Measurements from ENCODE around the gene FITM2. TPM values are rescaled to one million over a fixed set of nuclear protein-coding genes. Genes with fewer than 3 reads are reported as not detected.

Gene FITM2
- polyA plus RNA-seq, 1 of the 3 experiments (the other 2 are of a cell fraction), result 3.6 TPM

DNA sequence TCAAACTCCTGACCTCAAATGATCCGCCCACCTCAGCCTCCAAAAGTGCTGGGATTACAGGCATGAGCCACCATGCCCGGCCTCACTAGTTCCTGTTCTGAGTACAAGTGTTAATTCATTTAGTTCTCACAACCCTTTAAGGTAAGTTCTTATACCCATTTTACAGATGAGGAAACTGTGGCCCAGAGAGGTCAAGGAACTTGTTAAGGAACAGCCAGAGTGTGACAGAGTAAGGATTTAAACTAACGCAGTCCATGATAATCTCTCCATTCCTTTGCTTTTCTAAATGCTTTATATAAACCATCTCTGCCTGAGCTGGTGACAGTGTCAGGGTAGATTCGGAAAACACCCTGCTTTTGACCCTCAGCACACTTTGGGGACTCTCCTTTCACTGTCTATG lies 13.3 kb downstream of the FITM2 start:
- no peaks in the 10 kb centered on the region for H3K79me2 ChIP-seq (ENCODE audit: insufficient read depth)
- H3K27ac ChIP-seq (ENCODE audit: low read depth in 2 of 2, low read length in 1 of 2), result no peak overlapping the region
- CTCF ChIA-PET, result interaction anchor here (1.7 kb wide), 1 partner anchor 13 kb away, joined by 7 read pairs; the partner anchor contains the start of gene FITM2
- H3K9me3 ChIP-seq, result no peaks in the 10 kb centered on the region
- no peaks in the 10 kb centered on the region for H3K4me1 ChIP-seq (ENCODE audit: control insufficient read depth in 1 of 2, insufficient read depth in 2 of 2, low read depth in 1 of 2, low read length in 1 of 2)
- no peaks in the 10 kb centered on the region for H3K27me3 ChIP-seq (ENCODE audit: insufficient read depth)
- H3K9me2 ChIP-seq, result no peaks in the 10 kb centered on the region
- no peak overlapping the region for H3K9ac ChIP-seq
- POLR2A ChIA-PET, result no interaction called here
- H3K4me3 ChIP-seq (ENCODE audit: low read depth in 2 of 2, low read length in 1 of 2), result no peak overlapping the region
- DNase-seq, result no peak
- WGBS (ENCODE audit: low lambda C conversion rate), result 80% methylated on average over 4 of the region's 4 CpGs
- H2AFZ ChIP-seq (ENCODE audit: low read depth), result no peak overlapping the region
- H3K36me3 ChIP-seq (replicated peaks in 1 of 2; ENCODE audit: control insufficient read depth in 1 of 2, insufficient read depth in 2 of 2, low read length in 1 of 2), result no peaks in the 10 kb centered on the region
- H3K4me2 ChIP-seq, result no peak overlapping the region
- no peaks in the 10 kb centered on the region for H3F3A ChIP-seq (replicated peaks; ENCODE audit: insufficient read depth)
- TF ChIP-seq FOXM1 (IDR thresholded peaks at IDR 0.05; ENCODE audit: low read depth) (no peak), NRF1 (IDR thresholded peaks at IDR 0.05; ENCODE audit: low read depth, low read length) (no peak), EP300 (IDR thresholded peaks at IDR 0.05; ENCODE audit: borderline replicate concordance in 1 of 2, low read depth in 1 of 2, low read length in 1 of 2) (no peak)
- H4K20me1 ChIP-seq (ENCODE audit: insufficient read depth), result no peaks in the 10 kb centered on the region

DNA sequence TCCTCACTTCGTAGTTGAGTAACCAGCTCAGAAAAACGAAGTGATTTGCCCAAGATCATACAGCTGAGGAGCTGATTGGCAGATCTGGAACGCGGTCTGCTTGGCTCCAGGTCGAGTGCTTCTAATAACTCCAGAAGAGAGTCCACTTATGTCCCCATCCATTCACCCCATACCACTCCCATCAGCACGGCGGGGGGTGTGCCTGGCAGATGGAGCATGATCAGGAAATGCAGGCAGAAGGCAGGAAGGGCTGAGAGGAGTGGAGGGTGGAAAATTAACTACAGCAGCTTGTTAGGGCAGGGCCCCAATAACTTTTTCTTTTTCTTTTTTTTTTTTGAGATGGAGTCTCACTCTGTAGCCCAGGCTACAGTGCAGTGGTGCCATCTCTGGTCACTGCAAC lies 15.0 kb downstream of the FITM2 start:
- Histone ChIP-seq H3K9me3 (no peaks in the 10 kb centered on the region), H3K4me2 (no peak overlapping the region), H3K9ac (no peak overlapping the region), H2AFZ (ENCODE audit: low read depth) (no peak overlapping the region), H3K27me3 (ENCODE audit: insufficient read depth) (no peaks in the 10 kb centered on the region), H3K27ac (ENCODE audit: low read depth in 2 of 2, low read length in 1 of 2) (no peak overlapping the region), H3K4me1 (ENCODE audit: control insufficient read depth in 1 of 2, insufficient read depth in 2 of 2, low read depth in 1 of 2, low read length in 1 of 2) (no peaks in the 10 kb centered on the region), H3K36me3 (replicated peaks in 1 of 2; ENCODE audit: control insufficient read depth in 1 of 2, insufficient read depth in 2 of 2, low read length in 1 of 2) (no peaks in the 10 kb centered on the region), H3K9me2 (no peaks in the 10 kb centered on the region), H3K4me3 (ENCODE audit: low read depth in 2 of 2, low read length in 1 of 2) (no peak overlapping the region), H4K20me1 (ENCODE audit: insufficient read depth) (no peaks in the 10 kb centered on the region), H3K79me2 (ENCODE audit: insufficient read depth) (no peaks in the 10 kb centered on the region), H3F3A (replicated peaks; ENCODE audit: insufficient read depth) (no peaks in the 10 kb centered on the region)
- ChIA-PET POLR2A (no interaction called here), CTCF (interaction anchor here (1.0 to 2.5 kb wide), 3 partner anchors 8 to 90 kb away, joined by 3 to 5 read pairs (median 4); no protein-coding TSS in a partner anchor)
- TF ChIP-seq FOSL2 (IDR thresholded peaks at IDR 0.05; ENCODE audit: borderline replicate concordance, low read depth) (no peak), CHD2 (IDR thresholded peaks at IDR 0.05; ENCODE audit: low read length, partially characterized antibody) (no peak), YY1 (IDR thresholded peaks at IDR 0.05; ENCODE audit: low read depth) (no peak), RFX5 (IDR thresholded peaks at IDR 0.05; ENCODE audit: low read length) (no peak), GATA2 (CRISPR knock-in tag; IDR thresholded peaks at IDR 0.05) (no peak), RXRA (IDR thresholded peaks at IDR 0.05; ENCODE audit: borderline replicate concordance, low read depth) (no peak), TAF1 (IDR thresholded peaks at IDR 0.05; ENCODE audit: borderline replicate concordance, low read depth, low read length) (no peak), MEF2A (IDR thresholded peaks at IDR 0.05; ENCODE audit: borderline replicate concordance, low read depth) (no peak), ELF1 (IDR thresholded peaks at IDR 0.05) (no peak)
- TF ChIP-seq, protein P1, sequence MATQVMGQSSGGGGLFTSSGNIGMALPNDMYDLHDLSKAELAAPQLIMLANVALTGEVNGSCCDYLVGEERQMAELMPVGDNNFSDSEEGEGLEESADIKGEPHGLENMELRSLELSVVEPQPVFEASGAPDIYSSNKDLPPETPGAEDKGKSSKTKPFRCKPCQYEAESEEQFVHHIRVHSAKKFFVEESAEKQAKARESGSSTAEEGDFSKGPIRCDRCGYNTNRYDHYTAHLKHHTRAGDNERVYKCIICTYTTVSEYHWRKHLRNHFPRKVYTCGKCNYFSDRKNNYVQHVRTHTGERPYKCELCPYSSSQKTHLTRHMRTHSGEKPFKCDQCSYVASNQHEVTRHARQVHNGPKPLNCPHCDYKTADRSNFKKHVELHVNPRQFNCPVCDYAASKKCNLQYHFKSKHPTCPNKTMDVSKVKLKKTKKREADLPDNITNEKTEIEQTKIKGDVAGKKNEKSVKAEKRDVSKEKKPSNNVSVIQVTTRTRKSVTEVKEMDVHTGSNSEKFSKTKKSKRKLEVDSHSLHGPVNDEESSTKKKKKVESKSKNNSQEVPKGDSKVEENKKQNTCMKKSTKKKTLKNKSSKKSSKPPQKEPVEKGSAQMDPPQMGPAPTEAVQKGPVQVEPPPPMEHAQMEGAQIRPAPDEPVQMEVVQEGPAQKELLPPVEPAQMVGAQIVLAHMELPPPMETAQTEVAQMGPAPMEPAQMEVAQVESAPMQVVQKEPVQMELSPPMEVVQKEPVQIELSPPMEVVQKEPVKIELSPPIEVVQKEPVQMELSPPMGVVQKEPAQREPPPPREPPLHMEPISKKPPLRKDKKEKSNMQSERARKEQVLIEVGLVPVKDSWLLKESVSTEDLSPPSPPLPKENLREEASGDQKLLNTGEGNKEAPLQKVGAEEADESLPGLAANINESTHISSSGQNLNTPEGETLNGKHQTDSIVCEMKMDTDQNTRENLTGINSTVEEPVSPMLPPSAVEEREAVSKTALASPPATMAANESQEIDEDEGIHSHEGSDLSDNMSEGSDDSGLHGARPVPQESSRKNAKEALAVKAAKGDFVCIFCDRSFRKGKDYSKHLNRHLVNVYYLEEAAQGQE (IDR thresholded peaks at IDR 0.05; ENCODE audit: low read depth, low read length), result no peak
- TF ChIP-seq, protein P2, sequence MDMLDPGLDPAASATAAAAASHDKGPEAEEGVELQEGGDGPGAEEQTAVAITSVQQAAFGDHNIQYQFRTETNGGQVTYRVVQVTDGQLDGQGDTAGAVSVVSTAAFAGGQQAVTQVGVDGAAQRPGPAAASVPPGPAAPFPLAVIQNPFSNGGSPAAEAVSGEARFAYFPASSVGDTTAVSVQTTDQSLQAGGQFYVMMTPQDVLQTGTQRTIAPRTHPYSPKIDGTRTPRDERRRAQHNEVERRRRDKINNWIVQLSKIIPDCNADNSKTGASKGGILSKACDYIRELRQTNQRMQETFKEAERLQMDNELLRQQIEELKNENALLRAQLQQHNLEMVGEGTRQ (IDR thresholded peaks at IDR 0.05; ENCODE audit: borderline replicate concordance, low read depth, low read length), result no peak
- whole genome bisulfite sequencing (ENCODE audit: low lambda C conversion rate), result 75% methylated on average over 7 of the region's 7 CpGs
- DNase-seq, result no peak
